COR-L47 (cell line): ENCODE measurements around the gene PTP4A1.

Experiments
- DNase-seq: peaks from one replicate; lab custom pipeline; 2025; lab: John Stamatoyannopoulos, UW

PTP4A1 gene

DNA sequence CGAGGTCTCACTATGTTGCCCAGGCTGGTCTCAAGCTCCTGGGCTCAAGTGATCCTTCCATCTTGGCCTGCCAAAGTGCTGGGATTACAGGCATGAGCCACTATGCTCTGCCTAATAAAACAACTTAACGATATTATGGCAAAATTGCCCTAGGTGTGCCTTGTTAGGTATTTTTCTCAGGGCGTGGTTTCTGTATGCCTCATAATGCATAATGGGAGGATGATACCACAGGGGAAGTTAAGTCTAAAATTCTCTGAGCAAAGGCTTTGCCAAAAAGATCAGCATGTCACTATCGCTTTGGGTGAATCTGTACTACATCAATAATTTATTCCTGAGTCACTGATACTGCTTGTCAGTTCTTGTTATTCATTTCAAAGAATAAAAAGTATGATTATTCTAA lies 15.9 kb upstream of the PTP4A1 start:
- no peak for DNase-seq

DNA sequence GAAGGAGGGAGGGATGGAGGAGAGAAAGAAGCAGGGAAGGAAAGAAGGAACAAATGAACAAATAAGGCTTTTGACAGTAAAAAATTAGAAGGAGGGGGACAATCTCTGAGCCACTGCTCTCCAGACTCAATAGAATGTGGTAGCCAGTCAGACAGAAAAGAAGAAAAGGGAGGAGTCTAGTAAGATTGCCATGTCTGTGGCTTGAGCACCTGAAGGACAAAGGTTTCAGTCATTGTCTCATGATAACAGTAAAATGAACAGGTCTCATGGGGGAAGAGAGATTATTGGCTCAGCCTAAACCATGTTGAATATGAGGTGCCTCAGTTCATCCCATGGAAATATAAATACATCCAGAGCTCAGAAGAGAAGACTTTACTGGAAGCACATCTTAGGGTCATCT lies 14.0 kb upstream of the PTP4A1 start:
- DNase-seq, result no peak

GRCh38 chr6:63560801-63561287 lies 11.4 kb upstream of the PTP4A1 start:
- DNase-seq, result no peak

DNA sequence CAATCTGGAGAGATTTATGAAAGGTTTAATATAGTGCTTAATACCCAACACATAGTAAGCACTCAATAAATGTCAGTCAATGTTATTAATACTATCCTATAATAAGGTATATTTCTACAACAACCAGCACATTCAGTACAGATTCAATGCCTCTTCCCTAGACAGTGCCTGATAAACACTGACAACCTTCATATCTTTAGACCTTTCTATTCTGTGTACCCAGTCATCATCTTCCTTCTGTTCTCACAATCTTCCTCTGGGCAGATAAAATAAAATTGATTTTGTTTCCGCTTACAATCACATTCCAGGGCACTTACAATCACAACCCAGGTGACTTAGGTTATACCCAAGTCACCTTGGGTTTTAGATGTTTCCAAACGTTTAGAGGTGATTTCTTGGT lies 11.0 kb upstream of the PTP4A1 start:
- no peak for DNase-seq

DNA sequence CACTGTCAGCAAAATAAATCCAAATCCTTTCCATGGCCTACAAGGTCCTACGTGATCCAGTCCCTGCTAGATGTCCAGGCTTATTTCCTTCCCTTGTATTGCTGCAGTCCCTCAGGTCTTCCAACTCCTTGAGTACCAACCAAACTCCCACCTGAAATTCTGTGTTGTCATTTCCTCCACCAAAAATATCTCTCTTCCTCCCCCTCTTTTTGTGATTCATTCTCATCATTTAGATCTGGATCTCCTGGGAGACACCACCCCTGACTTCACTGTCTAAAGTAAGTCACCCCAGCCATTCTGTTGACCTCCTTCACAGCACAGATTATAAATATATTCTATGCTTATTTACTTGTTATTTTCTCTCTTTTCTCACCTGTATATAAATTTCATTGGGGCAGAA lies 9.0 kb upstream of the PTP4A1 start:
- DNase-seq, result no peak

GRCh38 chr6:63565058-63565726 lies 7.1 kb upstream of the PTP4A1 start:
- no peak for DNase-seq

- DNase-seq, result no peak
These were observed 6.3 kb upstream of the PTP4A1 start for GRCh38 chr6:63565727-63566596.

DNA sequence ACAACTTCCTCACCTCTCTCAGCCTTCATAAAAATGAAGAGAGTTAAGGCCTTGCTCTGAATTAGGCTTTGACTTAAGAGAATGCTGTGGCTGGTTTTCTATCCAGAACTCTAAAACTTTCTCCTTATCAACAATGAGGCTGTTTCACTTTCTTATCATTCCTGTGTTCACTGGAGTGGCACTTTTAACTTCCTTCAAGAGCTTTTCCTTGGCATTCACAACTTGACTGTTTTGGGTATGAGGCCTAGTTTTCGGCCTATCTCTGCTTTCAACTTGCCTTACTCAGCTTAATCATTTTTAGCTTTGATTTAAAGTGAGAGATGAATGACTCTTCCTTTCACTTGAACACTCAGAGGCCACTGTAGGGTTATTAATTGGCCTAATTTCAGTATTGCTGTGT lies 4.3 kb upstream of the PTP4A1 start:
- no peak for DNase-seq

DNA sequence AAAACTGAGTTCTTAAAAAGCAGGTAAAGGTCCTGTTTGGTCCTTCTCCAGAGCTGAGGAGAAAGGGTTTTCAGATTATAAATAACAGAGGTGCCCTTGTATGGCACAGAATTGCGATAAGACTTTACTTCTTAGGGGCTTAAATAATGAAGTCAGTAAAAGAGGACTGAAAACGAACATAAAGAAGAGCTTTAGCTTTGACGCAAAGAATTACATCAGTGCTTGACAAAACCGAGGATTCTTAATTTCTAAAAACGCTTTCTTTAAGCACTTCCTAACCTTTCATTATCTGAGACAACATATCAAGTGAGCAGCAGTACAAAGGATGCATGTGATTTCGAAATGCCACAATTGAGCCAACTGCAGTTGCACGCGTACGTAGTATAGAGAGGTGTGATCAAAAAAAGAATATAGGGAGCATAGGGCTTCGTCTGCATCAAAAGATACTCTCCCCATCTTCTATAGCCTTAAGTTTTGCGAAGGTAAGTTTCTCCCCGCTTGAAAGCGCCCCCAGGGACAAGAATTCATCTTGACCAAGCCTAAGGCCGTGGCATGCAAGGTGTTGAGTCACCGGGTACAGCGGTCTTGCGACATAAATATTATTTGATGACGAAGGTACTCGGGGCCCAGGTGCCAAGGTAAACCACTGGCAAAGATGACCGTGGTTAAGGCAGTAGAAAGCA lies 778 bp upstream of the PTP4A1 start:
- no peak for DNase-seq

- no peak for DNase-seq
These were observed 431 bp downstream of the PTP4A1 start for GRCh38 chr6:63572747-63573075.

DNA sequence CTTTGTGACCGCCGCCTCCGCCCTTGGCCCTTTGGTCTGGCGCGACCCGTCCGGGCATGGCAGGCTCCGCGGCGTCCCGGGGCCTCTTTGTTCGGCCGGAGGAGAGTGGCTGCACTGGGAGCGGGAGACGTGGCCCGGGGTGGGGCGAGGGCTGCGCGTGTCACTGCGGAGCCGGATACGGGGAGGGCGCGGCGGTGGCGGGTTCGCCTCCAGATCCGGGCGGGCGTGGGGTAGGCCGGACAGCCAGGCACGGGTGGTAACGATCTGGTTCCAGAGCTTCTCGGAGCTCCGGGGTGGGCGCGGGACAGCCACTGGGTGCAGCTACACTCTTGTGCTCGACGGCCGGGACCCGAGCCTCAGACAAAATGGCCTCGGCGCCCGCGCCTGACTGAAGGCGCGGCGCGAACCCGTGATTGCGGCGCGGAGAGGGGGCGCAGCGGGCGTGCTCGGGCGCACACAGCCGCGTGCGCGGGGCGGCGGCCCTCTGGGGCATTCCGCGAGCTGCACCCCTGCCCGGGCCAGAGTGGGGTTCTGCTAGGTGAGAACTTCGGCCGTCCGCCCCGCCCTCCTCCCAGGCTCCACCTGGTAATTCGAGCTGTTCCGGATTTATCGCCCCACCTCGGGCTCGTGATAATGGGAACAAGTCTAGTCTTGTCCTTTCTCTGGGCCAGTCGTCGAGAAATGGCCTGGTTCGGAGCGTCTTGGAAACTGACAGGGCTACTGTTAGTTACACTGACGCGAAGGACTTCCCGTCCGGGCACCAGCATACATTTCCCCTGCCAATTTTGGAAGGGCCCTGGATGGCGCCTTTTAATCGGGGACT lies 1.0 kb downstream of the PTP4A1 start:
- peak; percentile 68 for DNase-seq

- DNase-seq, result peak; percentile 66
These were observed 1.7 kb downstream of the PTP4A1 start for GRCh38 chr6:63573899-63574553.

- DNase-seq, result no peak
These were observed 2.2 kb downstream of the PTP4A1 start for GRCh38 chr6:63574554-63574900.

GRCh38 chr6:63576147-63576772 lies 4.0 kb downstream of the PTP4A1 start:
- no peak for DNase-seq

- DNase-seq, result no peak
These were observed 4.9 kb downstream of the PTP4A1 start for GRCh38 chr6:63576985-63577712.

GRCh38 chr6:63578757-63579156 lies 6.5 kb downstream of the PTP4A1 start:
- no peak for DNase-seq

DNA sequence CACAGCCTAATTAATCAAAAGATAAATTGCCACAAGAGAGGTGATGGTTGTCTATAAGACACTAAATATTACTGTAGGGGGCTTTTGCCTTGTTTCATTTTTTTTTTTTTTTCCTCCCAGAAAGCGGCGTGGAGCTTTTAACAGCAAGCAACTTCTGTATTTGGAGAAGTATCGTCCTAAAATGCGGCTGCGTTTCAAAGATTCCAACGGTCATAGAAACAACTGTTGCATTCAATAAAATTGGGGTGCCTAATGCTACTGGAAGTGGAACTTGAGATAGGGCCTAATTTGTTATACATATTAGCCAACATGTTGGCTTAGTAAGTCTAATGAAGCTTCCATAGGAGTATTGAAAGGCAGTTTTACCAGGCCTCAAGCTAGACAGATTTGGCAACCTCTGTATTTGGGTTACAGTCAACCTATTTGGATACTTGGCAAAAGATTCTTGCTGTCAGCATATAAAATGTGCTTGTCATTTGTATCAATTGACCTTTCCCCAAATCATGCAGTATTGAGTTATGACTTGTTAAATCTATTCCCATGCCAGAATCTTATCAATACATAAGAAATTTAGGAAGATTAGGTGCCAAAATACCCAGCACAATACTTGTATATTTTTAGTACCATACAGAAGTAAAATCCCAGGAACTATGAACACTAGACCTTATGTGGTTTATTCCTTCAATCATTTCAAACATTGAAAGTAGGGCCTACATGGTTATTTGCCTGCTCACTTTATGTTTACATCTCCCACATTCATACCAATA lies 7.8 kb downstream of the PTP4A1 start:
- no peak for DNase-seq

DNA sequence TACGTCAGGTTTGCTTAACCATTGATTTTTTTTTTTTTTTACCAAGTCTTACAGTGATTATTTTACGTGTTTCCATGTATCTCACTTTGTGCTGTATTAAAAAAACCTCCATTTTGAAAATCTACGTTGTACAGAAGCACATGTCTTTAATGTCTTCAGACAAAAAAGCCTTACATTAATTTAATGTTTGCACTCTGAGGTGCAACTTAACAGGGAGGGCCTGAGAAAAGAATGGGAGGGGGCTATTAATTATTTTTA lies 8.4 kb downstream of the PTP4A1 start:
- no peak for DNase-seq

GRCh38 chr6:63581355-63582013 lies 9.2 kb downstream of the PTP4A1 start:
- no peak for DNase-seq
